H9 (cell line): ENCODE data around the gene SNCB. TPM values are rescaled to one million over a fixed set of nuclear protein-coding genes. Genes with fewer than 3 reads are reported as not detected.

Experiments
- DNase-seq: peaks from one replicate; pipeline ENCODE4 v3.0.0-alpha.2; 2017
- H2AFZ ChIP-seq: one replicate; pipeline ENCODE4 v1.6.1; 2013; ENCODE audit warnings: mild to moderate bottlenecking, low read length, control low read depth, moderate library complexity
- H2AK5ac ChIP-seq: 2 replicates; pipeline ENCODE4 v1.6.1; 2013; ENCODE audit warnings: low read length, control low read depth, mixed read lengths; ENCODE audit not compliant: insufficient read length
- H2BK120ac ChIP-seq: one replicate; pipeline ENCODE4 v1.6.1; 2013; ENCODE audit warnings: low read depth, mild to moderate bottlenecking, low read length, control low read depth, inconsistent platforms; ENCODE audit not compliant: poor library complexity, severe bottlenecking
- H2BK12ac ChIP-seq: 2 replicates; pipeline ENCODE4 v1.6.1; 2013; ENCODE audit warnings: low read length, control low read depth, mixed read lengths, low read depth; ENCODE audit not compliant: insufficient read length
- H2BK15ac ChIP-seq: 2 replicates; pipeline ENCODE4 v1.6.1; 2013; ENCODE audit warnings: low read depth, low read length, control low read depth
- H2BK20ac ChIP-seq: one replicate; pipeline ENCODE4 v1.6.1; 2013; ENCODE audit warnings: low read depth, mild to moderate bottlenecking, low read length, control low read depth, inconsistent platforms; ENCODE audit not compliant: poor library complexity, severe bottlenecking
- H2BK5ac ChIP-seq: 2 replicates; pipeline ENCODE4 v1.6.1; 2013; ENCODE audit warnings: low read length, control low read depth, mixed read lengths; ENCODE audit not compliant: insufficient read length
- H3K14ac ChIP-seq: 2 replicates; pipeline ENCODE4 v1.6.1; 2013; ENCODE audit warnings: low read length, control low read depth; ENCODE audit not compliant: insufficient read depth
- H3K18ac ChIP-seq: 2 replicates; pipeline ENCODE4 v1.6.1; 2013; ENCODE audit warnings: low read depth, mild to moderate bottlenecking, mixed read lengths, low read length, control low read depth; ENCODE audit not compliant: insufficient read length
- H3K23ac ChIP-seq: 2 replicates; pipeline ENCODE4 v1.6.1; 2013; ENCODE audit warnings: low read length, control low read depth, mixed read lengths, low read depth; ENCODE audit not compliant: insufficient read length
- H3K23me2 ChIP-seq: 2 replicates; pipeline ENCODE4 v1.6.1; 2013; ENCODE audit warnings: low read depth, mild to moderate bottlenecking, mixed read lengths, low read length, control low read depth; ENCODE audit not compliant: insufficient read length, poor library complexity, severe bottlenecking
- H3K27ac ChIP-seq: 2 replicates; pipeline ENCODE4 v1.5.1; 2013; ENCODE audit warnings: low read length, control low read depth, mixed read lengths, low read depth; ENCODE audit not compliant: insufficient read length
- H3K27me3 ChIP-seq: 2 replicates; pipeline ENCODE4 v1.6.1; 2013; ENCODE audit warnings: low read length, control low read depth, inconsistent platforms; ENCODE audit not compliant: insufficient read depth
- H3K4ac ChIP-seq: 2 replicates; pipeline ENCODE4 v1.6.1; 2013; ENCODE audit warnings: low read depth, mild to moderate bottlenecking, control low read depth, inconsistent platforms, low read length, moderate library complexity
- H3K4me1 ChIP-seq: 2 replicates; pipeline ENCODE4 v1.6.1; 2013; ENCODE audit warnings: low read length, control low read depth, inconsistent platforms; ENCODE audit not compliant: insufficient read depth
- H3K4me2 ChIP-seq: 2 replicates; pipeline ENCODE4 v1.6.1; 2013; ENCODE audit warnings: low read length, control low read depth, mixed read lengths; ENCODE audit not compliant: insufficient read length, insufficient read depth
- H3K56ac ChIP-seq: 2 replicates; pipeline ENCODE4 v1.6.1; 2013; ENCODE audit warnings: low read depth, mild to moderate bottlenecking, mixed read lengths, low read length, control low read depth; ENCODE audit not compliant: insufficient read length
- H3K79me1 ChIP-seq: 2 replicates; pipeline ENCODE4 v1.6.1; 2013; ENCODE audit warnings: low read depth, mild to moderate bottlenecking, moderate library complexity, low read length, control low read depth, inconsistent platforms; ENCODE audit not compliant: insufficient read depth, poor library complexity, severe bottlenecking
- H3K79me2 ChIP-seq: 2 replicates; pipeline ENCODE4 v1.6.1; 2013; ENCODE audit warnings: low read length, control low read depth, inconsistent platforms; ENCODE audit not compliant: insufficient read depth
- H3K9ac ChIP-seq: 2 replicates; pipeline ENCODE4 v1.6.1; 2013; ENCODE audit warnings: low read length, control low read depth, mixed read lengths; ENCODE audit not compliant: insufficient read length; ENCODE audit errors: extremely low read depth
- H3K9me3 ChIP-seq: one replicate; pipeline ENCODE4 v1.6.1; 2013; ENCODE audit warnings: low read depth, low read length, inconsistent platforms; ENCODE audit not compliant: control insufficient read depth
- H3T11ph ChIP-seq: one replicate; pipeline ENCODE4 v1.6.1; 2013; ENCODE audit warnings: mild to moderate bottlenecking, low read length, control low read depth, inconsistent platforms
- H4K20me1 ChIP-seq: one replicate; pipeline ENCODE4 v1.6.1; 2013; ENCODE audit not compliant: control insufficient read depth, insufficient read length, insufficient read depth
- H4K5ac ChIP-seq: 2 replicates; pipeline ENCODE4 v1.6.1; 2013; ENCODE audit warnings: low read depth, mild to moderate bottlenecking, mixed read lengths, low read length, control low read depth; ENCODE audit not compliant: insufficient read length
- H4K8ac ChIP-seq: replicated peaks from 2 replicates; pipeline ENCODE4 v1.6.1; 2013; ENCODE audit warnings: low read length, control low read depth, mixed read lengths, low read depth; ENCODE audit not compliant: insufficient read length
- H4K91ac ChIP-seq: 2 replicates; pipeline ENCODE4 v1.6.1; 2013; ENCODE audit warnings: low read depth, mild to moderate bottlenecking, moderate library complexity, mixed read lengths, low read length, control low read depth; ENCODE audit not compliant: insufficient read length
- H3K27ac Mint-ChIP-seq, 3 experiments: 2 replicates in 2 of 3; 3 replicates in 1 of 3; pipeline ENCODE4 v1.8.0; 2020 to 2021; ENCODE audit warnings: mixed read lengths in 3 of 3, mild to moderate bottlenecking in 1 of 3, moderate library complexity in 1 of 3
- H3K27me3 Mint-ChIP-seq: 2 replicates; pipeline ENCODE4 v1.8.0; 2021; ENCODE audit warnings: low read depth, mild to moderate bottlenecking, moderate library complexity, mixed read lengths
- H3K36me3 Mint-ChIP-seq, 3 experiments: 2 replicates in 2 of 3; 3 replicates in 1 of 3; pipeline ENCODE4 v1.8.0; 2020 to 2021; ENCODE audit warnings: low read depth in 3 of 3, mixed read lengths in 3 of 3; ENCODE audit not compliant: insufficient read depth in 1 of 3
- H3K4me1 Mint-ChIP-seq, 2 experiments: 2 replicates each; pipeline ENCODE4 v1.8.0; 2020; ENCODE audit warnings: mixed read lengths in 2 of 2
- H3K4me3 Mint-ChIP-seq, 2 experiments: 2 replicates in 1 of 2; 3 replicates in 1 of 2; pipeline ENCODE4 v1.8.0; 2020 to 2021; ENCODE audit warnings: mild to moderate bottlenecking in 2 of 2, mixed read lengths in 2 of 2, moderate library complexity in 1 of 2
- H3K9me3 Mint-ChIP-seq, 2 experiments: 2 replicates in 1 of 2; 3 replicates in 1 of 2; pipeline ENCODE4 v1.8.0; 2020; ENCODE audit warnings: mild to moderate bottlenecking in 2 of 2, mixed read lengths in 2 of 2, moderate library complexity in 1 of 2
- CTCF ChIP-seq: fragments of 200-600 bp; sonication (generic); conservative IDR thresholded peaks from 3 replicates; pipeline ENCODE4 v1.8.0; 2021; ENCODE audit warnings: antibody characterized with exemption, mild to moderate bottlenecking
- WGBS: extraction: QIAGEN DNeasy Blood & Tissue Kit; methylation state at CpG from one replicate; pipeline ENCODE4 v1.1.7; 2013; ENCODE audit warnings: missing lambda C conversion rate, low lambda C conversion rate, mixed read lengths; ENCODE audit not compliant: insufficient read length; ENCODE audit errors: extremely low coverage; 5-methylcytosine and 5-hydroxymethylcytosine counted together
- total RNA-seq: library from RNA; stranded (reverse); gene quantifications from 2 replicates; pipeline ENCODE4 v1.2.1, GENCODE V29; 2021

Gene SNCB
- total RNA-seq, 1 experiment from 2014 or later = 3.5 TPM

GRCh38 chr5:176616511-176616910 lies 13.8 kb downstream of the SNCB start:
- no peaks in the 10 kb centered on the region for H3K36me3 Mint-ChIP-seq
- Histone ChIP-seq H4K91ac (no peak overlapping the region), H2BK120ac (no peak overlapping the region), H2BK5ac (no peak overlapping the region), H3K9me3 (no peaks in the 10 kb centered on the region), H2AFZ (no peak overlapping the region), H2BK12ac (no peak overlapping the region), H3K18ac (no peak overlapping the region), H2BK15ac (no peak overlapping the region), H3K4ac (no peak overlapping the region), H3K14ac (0 out of 2 replicates have a peak overlapping the region, but pooled peaks have one; percentile 49), H3K79me1 (no peaks in the 10 kb centered on the region), H3K27ac (no peak overlapping the region), H3T11ph (no peak overlapping the region), H4K20me1 (no peaks in the 10 kb centered on the region), H3K4me1 (no peaks in the 10 kb centered on the region; the same call in 1 of the 2 replicates), H2AK5ac (no peak overlapping the region), H3K56ac (no peak overlapping the region), H3K79me2 (no peaks in the 10 kb centered on the region), H3K27me3 (peaks cover 2% of the 10 kb centered on the region; the same call in 1 of the 2 replicates), H3K9ac (no peak overlapping the region), H2BK20ac (no peak overlapping the region), H3K23ac (no peak overlapping the region), H3K4me2 (no peak overlapping the region), H4K8ac (no peak overlapping the region), H4K5ac (no peak overlapping the region), H3K23me2 (peaks cover 6% of the 10 kb centered on the region)
- H3K4me1 Mint-ChIP-seq = peaks cover 21 to 42% of the 10 kb centered on the region in 2 experiments
- no peak for DNase-seq
- H3K9me3 Mint-ChIP-seq = no peaks in the 10 kb centered on the region
- H3K27me3 Mint-ChIP-seq = peaks cover 72% of the 10 kb centered on the region
- no CpG with 5 or more reads among the region's 7 CpGs for WGBS
- no peak for TF ChIP-seq CTCF
- no peak overlapping the region for H3K4me3 Mint-ChIP-seq
- H3K27ac Mint-ChIP-seq = no peak overlapping the region
